HFF-Myc (cell line): ENCODE measurements around the gene NHEJ1.

Experiments
- DNase-seq: peaks from one replicate; pipeline ENCODE4 v3.0.0-alpha.2; 2011; ENCODE audit warnings: low read depth; ENCODE audit errors: extremely low read depth
- H3K4me3 ChIP-seq: replicated peaks from 2 replicates; pipeline ENCODE4 v1.5.1; 2011; ENCODE audit warnings: low read depth, mild to moderate bottlenecking, control low read depth, low read length
- CTCF ChIP-seq: IDR thresholded peaks from 2 replicates; pipeline ENCODE4 v1.5.1; 2012; ENCODE audit warnings: mild to moderate bottlenecking, low read depth, low read length, control low read depth; ENCODE audit errors: missing control alignments

Gene NHEJ1

GRCh38 chr2:219197388-219197787, 36.8 kb upstream of the NHEJ1 start:
- DNase-seq: no peak
- TF ChIP-seq CTCF: no peak
- H3K4me3 ChIP-seq: no peak overlapping the region

DNA sequence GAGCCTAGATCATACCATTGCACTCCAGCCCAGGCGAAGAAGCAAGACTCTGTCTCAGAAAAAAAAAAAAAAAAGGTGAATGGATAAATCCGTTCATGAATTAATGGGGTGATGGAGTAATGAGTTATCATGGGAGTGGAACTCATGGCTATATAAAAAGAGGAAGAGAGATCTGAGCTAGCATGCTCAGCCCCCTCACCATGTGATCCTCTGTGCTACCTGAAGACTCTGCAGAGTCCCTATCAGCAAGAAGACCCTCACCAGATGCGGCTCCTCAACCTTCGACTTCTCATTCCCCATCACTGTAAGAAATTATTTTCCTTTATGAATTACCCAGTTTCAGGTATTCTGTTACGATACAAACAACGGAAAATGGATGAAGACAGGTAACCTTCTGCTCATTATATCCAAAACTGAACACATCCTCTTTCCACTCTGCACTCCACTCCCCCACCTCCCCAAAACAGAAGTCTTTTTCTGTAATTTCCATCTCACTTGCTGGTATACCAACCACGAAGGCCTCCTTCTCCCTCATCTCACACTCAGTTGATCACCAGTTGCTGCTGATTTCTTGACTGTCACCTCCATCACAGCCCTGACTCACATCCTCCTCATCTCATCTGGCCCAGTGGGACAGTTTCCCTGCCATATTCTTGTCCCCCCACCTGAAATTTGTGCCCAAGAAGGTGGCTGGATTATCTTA, 26.3 kb upstream of the NHEJ1 start:
- no peak for TF ChIP-seq CTCF

DNA sequence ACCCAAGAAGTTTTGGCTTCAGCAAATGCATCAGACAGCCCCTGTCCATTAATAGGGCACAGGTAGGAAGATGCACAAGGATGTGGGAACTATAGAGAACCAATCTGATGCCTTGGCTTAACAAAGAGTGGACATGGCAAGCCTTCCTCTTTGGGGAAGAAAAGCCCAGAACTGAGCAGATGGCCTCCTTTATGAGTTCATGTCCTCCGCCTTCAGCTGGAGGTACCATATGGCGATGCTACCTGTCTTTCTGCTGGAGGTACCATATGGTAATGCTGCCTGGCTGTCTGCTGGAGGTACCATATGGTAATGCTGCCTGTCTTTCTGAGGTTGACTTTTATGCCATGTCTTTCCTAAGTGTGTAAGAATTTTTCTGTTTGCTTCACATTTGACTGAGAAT, 23.5 kb upstream of the NHEJ1 start:
- no peak for DNase-seq
- TF ChIP-seq CTCF: no peak
- H3K4me3 ChIP-seq: no peak overlapping the region

More for the DNA sequence above, 26.3 kb upstream of the NHEJ1 start:
- no peak for DNase-seq
- H3K4me3 ChIP-seq: no peak overlapping the region

DNA sequence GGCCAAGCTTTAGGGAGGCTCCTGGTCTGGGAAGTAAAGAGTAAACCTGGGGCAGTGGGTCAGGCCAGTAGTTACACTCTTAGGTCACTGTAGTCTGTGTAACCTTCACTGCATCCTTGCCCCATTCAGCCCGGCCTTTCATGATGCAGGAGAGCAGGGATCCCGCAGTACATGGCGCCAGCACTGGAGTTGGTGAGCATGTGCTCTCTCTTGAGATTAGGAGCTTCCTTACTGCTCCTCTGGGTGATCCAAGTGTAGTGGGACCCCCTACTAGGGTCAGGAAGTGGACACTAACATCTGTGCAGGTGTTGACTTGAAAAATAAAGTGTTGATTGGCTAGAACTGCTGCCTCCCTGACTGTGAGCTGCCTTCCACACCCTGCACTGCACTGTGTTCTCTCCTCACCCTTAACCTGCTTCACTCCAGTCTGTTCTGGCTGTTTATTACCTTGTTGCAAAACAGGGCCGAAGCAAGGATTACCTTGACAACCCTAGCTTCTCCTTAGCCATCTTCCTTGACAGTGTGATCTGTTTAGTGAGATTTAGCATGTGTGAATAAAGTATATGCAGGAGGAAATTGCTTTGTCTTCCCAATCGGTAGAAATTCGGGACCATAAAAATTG, 22.6 kb upstream of the NHEJ1 start:
- no peak for DNase-seq
- no peak for TF ChIP-seq CTCF
- H3K4me3 ChIP-seq: no peak overlapping the region

- H3K4me3 ChIP-seq: no peak overlapping the region
- DNase-seq: no peak
- no peak for TF ChIP-seq CTCF
These were observed 21.9 kb upstream of the NHEJ1 start for GRCh38 chr2:219182331-219183150.

DNA sequence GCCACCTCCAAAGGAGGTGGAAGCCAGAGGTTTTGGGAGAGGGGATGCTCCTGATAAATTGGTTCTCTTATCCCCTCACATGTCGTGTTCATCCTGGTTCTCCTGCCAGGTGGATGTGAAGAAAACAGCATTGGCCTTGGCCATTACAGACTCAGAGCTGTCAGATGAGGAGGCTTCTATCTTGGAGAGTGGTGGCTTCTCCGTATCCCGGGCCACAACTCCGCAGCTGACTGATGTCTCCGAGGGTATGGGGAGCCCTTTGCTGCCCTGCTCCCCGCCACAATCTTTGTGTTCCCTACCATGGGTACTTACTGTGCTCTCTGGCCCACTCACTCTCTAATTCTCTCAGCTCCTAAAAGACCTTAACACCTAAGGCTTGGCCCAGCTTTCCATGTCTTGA, 20.9 kb upstream of the NHEJ1 start:
- no peak for DNase-seq
- no peak overlapping the region for H3K4me3 ChIP-seq
- no peak for TF ChIP-seq CTCF
